CD4-positive, alpha-beta T cell (primary cell): ENCODE results near the gene CHRNB2. TPM values are rescaled to one million over a fixed set of nuclear protein-coding genes. Genes with fewer than 3 reads are reported as not detected.
A peak's percentile ranks its signal among the peaks of the same experiment; 100 is the strongest.

Source experiments
- ATAC-seq: fragments of 200-7000 bp; cut with Tn5 transposase; one replicate; pipeline ENCODE4 v1.10.0; 2022; ENCODE audit warnings: mild to moderate bottlenecking; ENCODE audit not compliant: poor library complexity
- CTCF ChIA-PET: fragments of 350-600 bp; sonication (Branson Sonifier 250); formaldehyde crosslinking; loops from one replicate; lab custom pipeline; 2021; ENCODE audit warnings: antibody characterized with exemption, inconsistent platforms; lab: Charles Lee
- POLR2A ChIA-PET: fragments of 350-600 bp; sonication (Branson Sonifier 250); formaldehyde crosslinking; loops from one replicate; lab custom pipeline; 2021; ENCODE audit warnings: antibody characterized with exemption, inconsistent platforms; lab: Charles Lee
- DNase-seq, 14 experiments: peaks; one replicate each; pipeline ENCODE4 v3.0.0-alpha.2; 2013 to 2020; ENCODE audit warnings: mixed read lengths in 2 of 14
- H3K27ac ChIP-seq, 2 donors: one replicate each; pipeline versions ENCODE4 v1.5.1 to v1.7.0; 2013; ENCODE audit warnings: low read length in 2 of 2, low read depth in 1 of 2, mild to moderate bottlenecking in 1 of 2
- H3K27me3 ChIP-seq, 2 experiments: 1 replicate in 1 of 2; 2 replicates in 1 of 2; pipeline versions ENCODE4 v1.6.1 to v1.7.0; 2013; ENCODE audit warnings: low read length in 2 of 2, control low read depth in 1 of 2, mild to moderate bottlenecking in 1 of 2, moderate library complexity in 1 of 2; ENCODE audit not compliant: insufficient read depth in 2 of 2, control insufficient read depth in 1 of 2
- H3K36me3 ChIP-seq: one replicate; pipeline ENCODE4 v1.6.1; 2013; ENCODE audit warnings: low read length, control low read depth; ENCODE audit not compliant: insufficient read depth
- H3K4me1 ChIP-seq: one replicate; pipeline ENCODE4 v1.6.1; 2013; ENCODE audit warnings: low read length, control low read depth; ENCODE audit not compliant: insufficient read depth
- H3K4me3 ChIP-seq: one replicate; pipeline ENCODE4 v1.5.1; 2013; ENCODE audit warnings: mild to moderate bottlenecking, low read length, moderate library complexity
- H3K9me3 ChIP-seq, 2 experiments: 1 replicate in 1 of 2; 2 replicates in 1 of 2; pipeline versions ENCODE4 v1.6.1 to v1.7.0; 2013; ENCODE audit warnings: low read length in 2 of 2, mild to moderate bottlenecking in 2 of 2, control low read depth in 1 of 2, moderate library complexity in 1 of 2; ENCODE audit not compliant: control insufficient read depth in 1 of 2, insufficient read depth in 1 of 2
- H3K27ac Mint-ChIP-seq: one replicate; pipeline ENCODE4 v1.8.0; 2020; ENCODE audit warnings: mixed read lengths
- H3K27me3 Mint-ChIP-seq: one replicate; pipeline ENCODE4 v1.8.0; 2021; ENCODE audit warnings: mixed read lengths
- H3K36me3 Mint-ChIP-seq: one replicate; pipeline ENCODE4 v1.8.0; 2021; ENCODE audit warnings: low read depth, mixed read lengths
- H3K4me1 Mint-ChIP-seq: one replicate; pipeline ENCODE4 v1.8.0; 2021; ENCODE audit warnings: low read depth, mixed read lengths
- H3K4me3 Mint-ChIP-seq: one replicate; pipeline ENCODE4 v1.8.0; 2020; ENCODE audit warnings: mild to moderate bottlenecking, mixed read lengths
- H3K9me3 Mint-ChIP-seq: one replicate; pipeline ENCODE4 v1.8.0; 2020; ENCODE audit warnings: mixed read lengths
- intact Hi-C, 2 experiments: fragments of 100-400 bp; cut with DNase I in 1 of 2; cut with micrococcal nuclease in 1 of 2; formaldehyde crosslinking; loops; one replicate each; pipeline versions ENCODE4 v1.15.1 to v1.9.0; 2023 to 2025; cut with DNase I, micrococcal nuclease
- total RNA-seq, 174 experiments: library from RNA in 2 of 174; stranded (reverse) in 2 of 174; gene quantifications; one replicate each; pipeline ENCODE4 v1.2.3 and lab custom pipeline; 2021 to 2026
- TF ChIP-seq, protein P1 (sequence below): fragments of 200-600 bp; IDR thresholded peaks from one replicate; pipeline ENCODE4 v1.8.0; 2022; ENCODE audit warnings: antibody characterized with exemption, mild to moderate bottlenecking

Gene CHRNB2
- total RNA-seq, 2 experiments from 2014 or later = not detected

DNA sequence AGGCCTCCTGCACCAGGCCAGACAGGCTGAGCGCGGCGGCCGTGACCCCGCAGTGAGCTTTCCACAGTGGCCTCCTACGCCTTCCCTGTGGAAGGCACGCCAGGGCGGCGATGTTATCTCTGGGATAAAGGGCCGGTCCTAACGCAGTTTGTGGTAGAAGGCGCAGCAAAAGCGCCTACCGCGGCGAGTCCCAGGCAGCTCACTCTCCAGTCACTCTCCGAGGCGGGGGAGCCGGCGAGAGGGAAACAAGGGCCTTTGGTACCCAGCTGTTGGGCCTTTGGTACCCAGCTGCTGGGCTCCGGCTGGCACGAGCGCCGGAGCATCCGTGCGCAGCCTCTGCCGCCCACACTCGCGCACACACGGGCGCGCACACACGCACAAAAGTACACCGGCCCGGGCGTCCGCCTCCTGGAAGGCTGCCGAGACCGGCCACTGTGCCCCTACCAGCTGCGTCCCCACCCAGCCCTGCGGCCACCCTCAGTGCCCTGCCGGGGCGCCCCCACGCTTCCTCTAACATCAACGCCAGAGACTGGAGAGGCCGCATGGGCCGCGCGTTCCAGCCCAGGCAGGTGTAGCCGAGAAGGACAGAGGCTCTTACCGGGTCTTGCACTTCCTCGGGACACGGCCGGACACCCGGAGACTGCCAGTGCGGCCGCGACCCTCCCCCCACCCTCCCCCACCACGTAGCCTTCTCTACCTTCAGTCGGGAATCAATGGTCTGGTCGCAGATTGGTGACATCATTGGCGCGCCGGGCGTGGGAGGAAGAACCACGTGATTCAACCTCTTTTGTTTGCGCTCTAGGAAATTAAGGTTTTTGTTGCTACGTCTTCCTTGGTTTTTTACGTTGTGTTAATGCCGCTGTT lies 59.9 kb downstream of the CHRNB2 start:
- POLR2A ChIA-PET = interaction anchor here (0.8 to 4.4 kb wide), 9 partner anchors 9 to 327 kb away, joined by 3 to 53 read pairs (median 3); partner anchors contain the start of genes ADAR and PMVK
- peaks cover 4% of the 10 kb centered on the region for H3K9me3 Mint-ChIP-seq

DNA sequence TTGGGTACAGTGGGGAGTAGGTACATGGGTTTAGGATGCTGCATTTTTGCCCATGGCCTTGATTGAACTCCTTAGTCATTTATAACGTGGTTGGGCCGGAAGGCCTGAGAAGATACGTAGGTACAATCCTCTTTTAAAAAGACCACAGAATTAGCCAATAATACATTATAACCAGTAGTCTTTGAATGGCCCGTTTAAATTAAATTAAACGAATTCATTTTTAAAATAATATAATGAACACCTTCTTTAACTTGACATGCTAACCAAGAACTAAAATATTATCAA lies 60.5 kb downstream of the CHRNB2 start:
- ChIA-PET POLR2A (interaction anchor here (0.9 to 4.4 kb wide), 4 partner anchors 19 to 313 kb away, joined by 3 to 53 read pairs (median 3); partner anchors contain the start of gene ADAR), CTCF (interaction anchor here (2.2 kb wide), 1 partner anchor 18 kb away, joined by 7 read pairs; no protein-coding TSS in a partner anchor)
- H3K27me3 ChIP-seq = no peaks in the 10 kb centered on the region
- ATAC-seq = no peak
- peaks cover 14% of the 10 kb centered on the region for H3K36me3 ChIP-seq
- H3K27ac ChIP-seq = peak overlapping the region; percentile 91 to 98
- H3K9me3 ChIP-seq = peaks cover 0 to 7% of the 10 kb centered on the region in 2 experiments
- Mint-ChIP-seq H3K4me3 (peak overlapping the region; percentile 95), H3K27me3 (peaks cover 8% of the 10 kb centered on the region), H3K9me3 (peaks cover 4% of the 10 kb centered on the region), H3K4me1 (peaks cover 40% of the 10 kb centered on the region), H3K27ac (peak overlapping the region; percentile 99), H3K36me3 (peaks cover 53% of the 10 kb centered on the region)
- TF ChIP-seq, protein P1, sequence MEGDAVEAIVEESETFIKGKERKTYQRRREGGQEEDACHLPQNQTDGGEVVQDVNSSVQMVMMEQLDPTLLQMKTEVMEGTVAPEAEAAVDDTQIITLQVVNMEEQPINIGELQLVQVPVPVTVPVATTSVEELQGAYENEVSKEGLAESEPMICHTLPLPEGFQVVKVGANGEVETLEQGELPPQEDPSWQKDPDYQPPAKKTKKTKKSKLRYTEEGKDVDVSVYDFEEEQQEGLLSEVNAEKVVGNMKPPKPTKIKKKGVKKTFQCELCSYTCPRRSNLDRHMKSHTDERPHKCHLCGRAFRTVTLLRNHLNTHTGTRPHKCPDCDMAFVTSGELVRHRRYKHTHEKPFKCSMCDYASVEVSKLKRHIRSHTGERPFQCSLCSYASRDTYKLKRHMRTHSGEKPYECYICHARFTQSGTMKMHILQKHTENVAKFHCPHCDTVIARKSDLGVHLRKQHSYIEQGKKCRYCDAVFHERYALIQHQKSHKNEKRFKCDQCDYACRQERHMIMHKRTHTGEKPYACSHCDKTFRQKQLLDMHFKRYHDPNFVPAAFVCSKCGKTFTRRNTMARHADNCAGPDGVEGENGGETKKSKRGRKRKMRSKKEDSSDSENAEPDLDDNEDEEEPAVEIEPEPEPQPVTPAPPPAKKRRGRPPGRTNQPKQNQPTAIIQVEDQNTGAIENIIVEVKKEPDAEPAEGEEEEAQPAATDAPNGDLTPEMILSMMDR = no peak
- intact Hi-C loops = loop anchor here in 1 of 2 experiments (5.0 kb wide), 1 partner anchor 71 kb away; the partner anchor contains the start of gene UBE2Q1
- peak overlapping the region; percentile 94 for H3K4me3 ChIP-seq
- H3K4me1 ChIP-seq = peaks cover 22% of the 10 kb centered on the region
- DNase-seq = no peak

More for the DNA sequence above, 59.9 kb downstream of the CHRNB2 start:
- TF ChIP-seq, protein P1 = no peak
- Mint-ChIP-seq H3K27me3 (peaks cover 7% of the 10 kb centered on the region), H3K4me3 (peak overlapping the region; percentile 95), H3K4me1 (peaks cover 45% of the 10 kb centered on the region), H3K27ac (peak overlapping the region; percentile 99), H3K36me3 (peaks cover 59% of the 10 kb centered on the region)
- ATAC-seq (peak; percentile 70), DNase-seq (peak; percentile 79 to 94 (median 91))
- Histone ChIP-seq H3K27me3 (no peaks in the 10 kb centered on the region), H3K9me3 (peaks cover 0 to 7% of the 10 kb centered on the region in 2 experiments), H3K36me3 (peaks cover 18% of the 10 kb centered on the region), H3K4me1 (peaks cover 22% of the 10 kb centered on the region), H3K4me3 (peak overlapping the region; percentile 94), H3K27ac (peak overlapping the region; percentile 91 to 98)
- CTCF ChIA-PET = interaction anchor here (2.2 kb wide), 1 partner anchor 18 kb away, joined by 7 read pairs; no protein-coding TSS in a partner anchor
- intact Hi-C loops = loop anchor here (1.0 to 5.0 kb wide), 3 partner anchors 18 to 70 kb away; partner anchors contain the start of genes ADAR (in 1 of the 2) and UBE2Q1 (in 1 of the 2)

DNA sequence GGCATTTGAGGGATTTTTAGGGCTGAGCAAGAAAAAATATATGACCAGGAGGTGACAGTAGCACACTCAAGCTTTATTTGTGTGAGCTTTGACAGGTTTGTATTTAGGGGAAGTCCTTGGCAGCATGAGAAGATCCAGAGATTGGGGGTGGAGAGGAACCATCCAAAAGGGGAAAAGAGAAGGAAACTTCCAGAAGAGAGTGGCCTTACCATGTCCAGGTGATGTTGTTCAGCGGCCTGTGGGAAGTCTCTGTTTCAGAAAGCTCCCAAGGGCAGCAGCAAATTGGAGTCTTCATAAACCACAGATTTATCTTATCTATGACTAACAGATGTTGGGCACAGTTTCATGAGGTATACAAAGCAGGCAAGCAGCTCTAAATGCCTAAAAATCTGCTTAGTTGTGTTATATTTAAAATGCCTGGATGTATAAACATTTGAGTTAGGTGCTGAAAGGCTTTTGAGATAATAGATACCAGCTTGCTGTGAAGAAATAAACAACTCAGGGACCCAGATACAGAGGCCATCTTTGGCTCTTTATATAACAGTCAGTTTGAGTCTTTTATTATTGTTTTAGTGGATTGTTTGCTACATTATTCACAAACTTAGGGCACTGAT lies 61.6 kb downstream of the CHRNB2 start:
- no peak for ATAC-seq
- Mint-ChIP-seq H3K9me3 (peaks cover 4% of the 10 kb centered on the region), H3K4me3 (peak overlapping the region; percentile 95), H3K4me1 (peaks cover 31% of the 10 kb centered on the region), H3K36me3 (peaks cover 43% of the 10 kb centered on the region), H3K27ac (peak overlapping the region; percentile 99), H3K27me3 (peaks cover 13% of the 10 kb centered on the region)
- H3K4me1 ChIP-seq = peaks cover 22% of the 10 kb centered on the region
- CTCF ChIA-PET = interaction anchor here (2.2 kb wide), 1 partner anchor 20 kb away, joined by 7 read pairs; no protein-coding TSS in a partner anchor
- TF ChIP-seq, protein P1 = no peak
- no peak overlapping the region for H3K4me3 ChIP-seq
- POLR2A ChIA-PET = interaction anchor here (0.9 to 4.4 kb wide), 3 partner anchors 20 to 312 kb away, joined by 3 to 53 read pairs (median 3); partner anchors contain the start of gene ADAR
- peaks cover 8% of the 10 kb centered on the region for H3K36me3 ChIP-seq
- H3K27ac ChIP-seq = no peak overlapping the region
- no peak for DNase-seq
- intact Hi-C loops = loop anchor here in 1 of 2 experiments (5.0 kb wide), 1 partner anchor 72 kb away; the partner anchor contains the start of gene UBE2Q1
- H3K27me3 ChIP-seq = no peaks in the 10 kb centered on the region
- H3K9me3 ChIP-seq = peaks cover 0 to 7% of the 10 kb centered on the region in 2 experiments
